Measurements from ENCODE around the gene PRKRA.

- TF ChIP-seq EP300 (IDR thresholded peaks at IDR 0.05) (no peak), POLR2A (IDR thresholded peaks at IDR 0.05) (no peak)
- TF ChIP-seq, protein P1, sequence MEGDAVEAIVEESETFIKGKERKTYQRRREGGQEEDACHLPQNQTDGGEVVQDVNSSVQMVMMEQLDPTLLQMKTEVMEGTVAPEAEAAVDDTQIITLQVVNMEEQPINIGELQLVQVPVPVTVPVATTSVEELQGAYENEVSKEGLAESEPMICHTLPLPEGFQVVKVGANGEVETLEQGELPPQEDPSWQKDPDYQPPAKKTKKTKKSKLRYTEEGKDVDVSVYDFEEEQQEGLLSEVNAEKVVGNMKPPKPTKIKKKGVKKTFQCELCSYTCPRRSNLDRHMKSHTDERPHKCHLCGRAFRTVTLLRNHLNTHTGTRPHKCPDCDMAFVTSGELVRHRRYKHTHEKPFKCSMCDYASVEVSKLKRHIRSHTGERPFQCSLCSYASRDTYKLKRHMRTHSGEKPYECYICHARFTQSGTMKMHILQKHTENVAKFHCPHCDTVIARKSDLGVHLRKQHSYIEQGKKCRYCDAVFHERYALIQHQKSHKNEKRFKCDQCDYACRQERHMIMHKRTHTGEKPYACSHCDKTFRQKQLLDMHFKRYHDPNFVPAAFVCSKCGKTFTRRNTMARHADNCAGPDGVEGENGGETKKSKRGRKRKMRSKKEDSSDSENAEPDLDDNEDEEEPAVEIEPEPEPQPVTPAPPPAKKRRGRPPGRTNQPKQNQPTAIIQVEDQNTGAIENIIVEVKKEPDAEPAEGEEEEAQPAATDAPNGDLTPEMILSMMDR (IDR thresholded peaks at IDR 0.05) = no peak
Measured at GRCh38 chr2:178473931-178474330, 23.0 kb upstream of the PRKRA start.

Data from tibial nerve (tissue), 4 donors.